Astrocyte of the hippocampus (primary cell): ENCODE measurements around the gene USP5.
A peak's percentile ranks its signal among the peaks of the same experiment; 100 is the strongest.

Experiments used
- DNase-seq: peaks from one replicate; pipeline ENCODE4 v3.0.0; 2011; ENCODE audit warnings: low read depth, low spot score

USP5 gene

GRCh38 chr12:6826125-6826733 is 25.7 kb upstream of the USP5 start:
- DNase-seq, result no peak

GRCh38 chr12:6826734-6827436 is 25.1 kb upstream of the USP5 start:
- DNase-seq, result no peak

- DNase-seq, result peak; percentile 72
Measured at GRCh38 chr12:6827437-6827911, 24.5 kb upstream of the USP5 start.

- peak; percentile 73 for DNase-seq
Measured at GRCh38 chr12:6827982-6828780, 23.8 kb upstream of the USP5 start, which contains the start of gene P3H3. Gene P3H3, plus strand, starts transcription at chr12:6828407. Its CDS starts 34 bp downstream, at chr12:6828441.

GRCh38 chr12:6828781-6829535 is 23.0 kb upstream of the USP5 start:
- peak; percentile 82 for DNase-seq

- no peak for DNase-seq
Measured at GRCh38 chr12:6829536-6830220, 22.3 kb upstream of the USP5 start.

GRCh38 chr12:6830286-6830890 is 21.6 kb upstream of the USP5 start:
- DNase-seq, result no peak

- DNase-seq, result no peak
Measured at GRCh38 chr12:6830999-6831398, 21.0 kb upstream of the USP5 start.

GRCh38 chr12:6831450-6831995 is 20.4 kb upstream of the USP5 start:
- no peak for DNase-seq

GRCh38 chr12:6832125-6832524 is 19.8 kb upstream of the USP5 start:
- DNase-seq, result no peak

GRCh38 chr12:6833189-6833890 is 18.6 kb upstream of the USP5 start:
- no peak for DNase-seq

- no peak for DNase-seq
Measured at GRCh38 chr12:6834254-6834653, 17.7 kb upstream of the USP5 start.

GRCh38 chr12:6834873-6835272 is 17.1 kb upstream of the USP5 start:
- DNase-seq, result no peak

GRCh38 chr12:6836851-6837250 is 15.1 kb upstream of the USP5 start:
- DNase-seq, result no peak

- no peak for DNase-seq
Measured at GRCh38 chr12:6837370-6838060, 14.4 kb upstream of the USP5 start.

- no peak for DNase-seq
Measured at GRCh38 chr12:6838854-6839253, 13.1 kb upstream of the USP5 start.

GRCh38 chr12:6839482-6840201 is 12.3 kb upstream of the USP5 start:
- DNase-seq, result no peak

- DNase-seq, result no peak
Measured at GRCh38 chr12:6840330-6840729, 11.6 kb upstream of the USP5 start.
